BE2C (cell line): ENCODE results near the gene PRKCG.
A peak's percentile ranks its signal among the peaks of the same experiment; 100 is the strongest.

Experiments used
- DNase-seq: peaks from one replicate; pipeline ENCODE4 v3.0.0-alpha.2; 2020
- H3K27me3 ChIP-seq: fragments of 250-450 bp; sonication (Bioruptor Pico); 2 replicates; pipeline ENCODE4 v1.5.1; 2020; ENCODE audit warnings: mild to moderate bottlenecking
- H3K36me3 ChIP-seq: fragments of 250-450 bp; sonication (Bioruptor Pico); 2 replicates; pipeline ENCODE4 v1.5.1; 2020; ENCODE audit warnings: mild to moderate bottlenecking
- H3K4me1 ChIP-seq: fragments of 250-450 bp; sonication (Bioruptor Pico); 2 replicates; pipeline ENCODE4 v1.5.1; 2020
- H3K4me3 ChIP-seq: 2 replicates; pipeline ENCODE4 v1.5.1; 2011; ENCODE audit warnings: low read depth, low read length
- H3K9me3 ChIP-seq: fragments of 250-450 bp; sonication (Bioruptor Pico); 2 replicates; pipeline ENCODE4 v1.5.1; 2020
- TF ChIP-seq, protein P1 (sequence below): IDR thresholded peaks from 2 replicates; pipeline ENCODE4 v1.5.1; 2012; ENCODE audit warnings: mild to moderate bottlenecking, low read depth, low read length

The PRKCG gene

DNA sequence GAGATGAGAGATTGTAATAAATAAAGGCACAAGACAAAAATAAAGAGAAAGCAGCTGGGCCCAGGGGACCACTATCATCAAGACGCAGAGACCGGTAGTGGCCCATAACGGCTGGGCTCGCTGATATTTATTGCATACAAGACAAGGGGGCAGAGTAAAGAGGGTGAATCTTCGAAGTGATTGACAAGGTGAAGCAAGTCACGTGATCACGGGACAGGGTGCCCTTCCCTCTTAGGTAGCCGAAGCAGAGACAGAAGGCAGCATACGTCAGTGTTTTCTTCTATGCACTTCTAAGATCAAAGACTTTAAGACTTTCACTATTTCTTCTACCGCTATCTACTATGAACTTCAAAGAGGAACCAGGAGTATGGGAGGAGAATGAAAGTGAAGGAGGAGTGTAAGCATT, 4.6 kb upstream of the PRKCG start:
- Histone ChIP-seq H3K36me3 (peaks cover 11% of the 10 kb centered on the region; the same call in 1 of the 2 replicates), H3K9me3 (no peaks in the 10 kb centered on the region), H3K4me1 (no peaks in the 10 kb centered on the region), H3K4me3 (no peak overlapping the region), H3K27me3 (peaks cover 15% of the 10 kb centered on the region)
- no peak for DNase-seq
- TF ChIP-seq, protein P1, sequence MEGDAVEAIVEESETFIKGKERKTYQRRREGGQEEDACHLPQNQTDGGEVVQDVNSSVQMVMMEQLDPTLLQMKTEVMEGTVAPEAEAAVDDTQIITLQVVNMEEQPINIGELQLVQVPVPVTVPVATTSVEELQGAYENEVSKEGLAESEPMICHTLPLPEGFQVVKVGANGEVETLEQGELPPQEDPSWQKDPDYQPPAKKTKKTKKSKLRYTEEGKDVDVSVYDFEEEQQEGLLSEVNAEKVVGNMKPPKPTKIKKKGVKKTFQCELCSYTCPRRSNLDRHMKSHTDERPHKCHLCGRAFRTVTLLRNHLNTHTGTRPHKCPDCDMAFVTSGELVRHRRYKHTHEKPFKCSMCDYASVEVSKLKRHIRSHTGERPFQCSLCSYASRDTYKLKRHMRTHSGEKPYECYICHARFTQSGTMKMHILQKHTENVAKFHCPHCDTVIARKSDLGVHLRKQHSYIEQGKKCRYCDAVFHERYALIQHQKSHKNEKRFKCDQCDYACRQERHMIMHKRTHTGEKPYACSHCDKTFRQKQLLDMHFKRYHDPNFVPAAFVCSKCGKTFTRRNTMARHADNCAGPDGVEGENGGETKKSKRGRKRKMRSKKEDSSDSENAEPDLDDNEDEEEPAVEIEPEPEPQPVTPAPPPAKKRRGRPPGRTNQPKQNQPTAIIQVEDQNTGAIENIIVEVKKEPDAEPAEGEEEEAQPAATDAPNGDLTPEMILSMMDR, result no peak

DNA sequence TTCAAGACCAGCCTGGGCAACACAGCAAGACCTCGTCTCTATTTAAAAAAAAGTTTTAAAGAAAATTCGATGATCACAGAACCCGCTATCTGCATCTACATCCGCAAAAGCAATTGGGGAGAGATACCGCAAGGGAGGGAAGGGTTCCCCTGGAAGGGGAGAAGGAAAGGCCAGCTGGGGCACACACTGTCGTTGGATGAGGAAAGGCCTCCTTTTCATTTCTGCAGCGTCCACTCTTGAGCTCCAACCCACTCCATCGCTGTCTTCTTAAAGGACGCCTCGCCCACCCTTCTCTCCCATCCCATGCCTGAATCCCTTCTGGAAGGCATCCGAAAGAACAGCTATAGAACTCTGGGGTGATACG, 3.2 kb upstream of the PRKCG start:
- DNase-seq, result no peak
- Histone ChIP-seq H3K36me3 (peaks cover 7% of the 10 kb centered on the region; the same call in 1 of the 2 replicates), H3K4me3 (peak overlapping the region; percentile 79), H3K9me3 (no peaks in the 10 kb centered on the region), H3K27me3 (peaks cover 26% of the 10 kb centered on the region), H3K4me1 (no peaks in the 10 kb centered on the region)
- TF ChIP-seq, protein P1, result no peak

DNA sequence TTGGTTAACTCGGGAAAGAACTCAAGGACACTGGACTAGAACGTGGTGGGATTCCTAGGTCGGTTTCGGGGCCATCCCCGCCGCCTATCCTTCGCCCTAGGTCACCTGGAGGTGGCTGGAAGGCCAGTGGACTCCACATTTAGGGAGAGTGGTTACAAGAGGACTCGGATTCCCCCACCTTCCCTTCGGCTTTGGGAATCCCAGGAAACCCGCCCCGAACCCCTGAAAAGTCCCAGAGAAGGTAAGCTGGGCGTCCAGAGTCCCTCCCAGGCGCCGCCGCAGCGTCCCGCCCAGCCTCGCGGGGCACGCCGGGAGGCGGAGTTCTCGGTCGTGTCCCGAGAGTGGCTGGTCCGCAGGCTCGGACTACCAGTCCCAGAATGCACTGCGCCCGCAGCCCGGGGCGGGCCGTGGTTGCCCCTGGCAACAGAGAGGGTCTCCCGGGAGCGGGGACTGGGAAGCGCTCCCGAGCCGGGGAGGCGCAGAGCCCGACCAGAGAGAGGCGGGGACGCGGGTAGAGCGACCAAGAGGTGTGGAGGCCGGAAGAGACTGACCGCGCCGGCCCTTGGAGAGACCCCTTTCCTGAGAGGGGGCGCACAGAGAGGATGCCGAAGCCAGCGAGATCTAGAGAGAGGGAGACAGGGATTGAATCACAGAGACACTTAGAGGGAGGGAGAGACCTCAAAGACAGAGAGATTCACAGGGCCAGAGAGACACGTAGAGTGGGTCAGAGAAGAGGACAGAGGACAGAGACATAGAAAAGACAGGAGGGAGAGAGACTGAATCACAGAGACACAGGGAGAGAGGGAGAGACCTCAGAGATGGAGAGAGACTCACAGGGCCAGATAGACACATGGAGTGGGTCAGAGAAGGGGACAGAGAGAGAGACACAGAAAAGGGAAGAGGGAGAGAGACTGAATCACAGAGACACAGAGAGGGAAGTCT, 2.6 kb upstream of the PRKCG start:
- TF ChIP-seq, protein P1, result no peak
- peak; percentile 98 for DNase-seq
- Histone ChIP-seq H3K27me3 (peaks cover 33% of the 10 kb centered on the region), H3K9me3 (no peaks in the 10 kb centered on the region), H3K36me3 (peaks cover under 1% of the 10 kb centered on the region; the same call in 1 of the 2 replicates), H3K4me3 (peak overlapping the region; percentile 79), H3K4me1 (no peaks in the 10 kb centered on the region)

DNA sequence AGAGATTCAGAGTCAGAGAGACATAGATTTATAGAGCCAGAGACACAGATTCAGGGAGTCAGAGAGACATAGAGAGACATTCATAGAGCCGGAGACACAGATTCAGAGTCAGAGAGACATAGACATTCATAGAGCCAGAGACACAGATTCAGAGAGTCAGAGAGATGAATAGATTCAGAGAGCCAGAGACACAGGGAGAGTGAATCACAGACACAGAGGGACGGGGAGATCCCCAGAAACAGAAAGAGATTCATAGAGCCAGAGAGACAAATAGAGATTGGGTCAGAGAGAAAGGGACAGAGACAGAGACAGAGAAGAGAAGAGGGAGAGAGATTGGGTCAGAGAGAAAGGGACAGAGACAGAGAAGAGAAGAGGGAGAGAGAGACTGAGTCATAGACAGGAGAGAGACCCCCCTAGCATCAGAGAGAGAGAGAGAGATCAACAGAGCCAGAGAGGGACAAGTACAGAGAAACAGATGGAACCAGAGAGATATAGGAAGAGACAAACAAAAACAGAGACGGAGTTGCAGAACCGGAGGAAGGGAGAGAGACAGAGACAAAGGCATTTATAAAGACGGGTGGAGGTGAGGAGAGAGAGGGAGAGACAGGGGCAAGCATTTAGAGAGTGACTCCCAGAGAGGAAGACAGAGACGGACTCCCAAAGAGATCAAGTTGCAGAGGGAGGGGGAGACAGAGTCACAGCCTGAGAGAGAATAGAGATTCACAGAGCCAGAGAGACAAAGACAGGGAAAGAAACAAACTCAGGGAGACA, 1.1 kb upstream of the PRKCG start:
- TF ChIP-seq, protein P1, result no peak

DNA sequence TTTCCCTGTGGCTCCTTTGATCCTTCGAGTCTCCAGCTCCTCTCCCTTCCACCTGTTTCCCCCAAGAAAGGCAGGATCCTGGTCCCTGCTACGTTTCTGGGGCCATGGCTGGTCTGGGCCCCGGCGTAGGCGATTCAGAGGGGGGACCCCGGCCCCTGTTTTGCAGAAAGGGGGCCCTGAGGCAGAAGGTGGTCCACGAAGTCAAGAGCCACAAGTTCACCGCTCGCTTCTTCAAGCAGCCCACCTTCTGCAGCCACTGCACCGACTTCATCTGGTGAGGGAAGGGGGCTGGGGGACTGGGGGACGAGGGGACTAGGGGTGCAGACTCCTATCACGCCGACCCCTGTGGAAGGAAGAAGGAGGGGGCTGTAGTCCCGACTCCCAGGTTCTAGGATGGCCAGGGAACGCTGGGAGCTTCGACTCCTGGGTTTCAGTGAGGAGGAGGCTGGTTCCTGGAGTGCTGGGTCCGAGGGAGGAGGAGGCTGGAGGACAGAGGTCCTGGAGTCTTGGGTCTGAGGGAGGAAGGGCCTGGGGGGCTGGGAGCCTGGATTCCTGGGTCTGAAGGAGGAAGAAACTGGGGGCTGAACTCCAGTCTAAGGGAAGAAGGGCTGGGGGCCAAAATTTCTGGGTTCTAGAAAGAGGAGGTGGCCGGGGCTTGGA, 524 bp downstream of the PRKCG start:
- DNase-seq, result no peak
- H3K27me3 ChIP-seq, result peaks cover 50% of the 10 kb centered on the region
- H3K4me1 ChIP-seq, result no peaks in the 10 kb centered on the region
- no peak overlapping the region for H3K4me3 ChIP-seq
- TF ChIP-seq, protein P1, result no peak
- H3K36me3 ChIP-seq, result no peaks in the 10 kb centered on the region
- H3K9me3 ChIP-seq, result no peaks in the 10 kb centered on the region

More for the DNA sequence above, 1.1 kb upstream of the PRKCG start:
- H3K36me3 ChIP-seq, result no peaks in the 10 kb centered on the region
- no peak for DNase-seq
- peak overlapping the region; percentile 46 for H3K4me3 ChIP-seq
- H3K4me1 ChIP-seq, result no peaks in the 10 kb centered on the region
- no peaks in the 10 kb centered on the region for H3K9me3 ChIP-seq
- peaks cover 46% of the 10 kb centered on the region for H3K27me3 ChIP-seq
